GM12891 (cell line): ENCODE results near the gene SPEM3.

Experiments used
- DNase-seq: peaks from one replicate; pipeline ENCODE4 v3.0.0; 2011; ENCODE audit warnings: low spot score; ENCODE audit not compliant: insufficient read length
- FAIRE-seq: peaks from 2 replicates; lab custom pipeline; 2011; peaks lifted over from hg19 to GRCh38; lab: Jason Lieb, UNC
- PAX5 ChIP-seq: IDR thresholded peaks from 2 replicates; pipeline ENCODE4 v1.6.1; 2011; ENCODE audit warnings: low read length, moderate library complexity, mild to moderate bottlenecking; ENCODE audit not compliant: insufficient read depth, severe bottlenecking
- POLR2A ChIP-seq: IDR thresholded peaks from 2 replicates; pipeline ENCODE4 v1.6.1; 2011; ENCODE audit warnings: low read depth, low read length, control low read depth
- POLR2AphosphoS5 ChIP-seq: IDR thresholded peaks from 2 replicates; pipeline ENCODE4 v1.6.1; 2011; ENCODE audit warnings: low read depth, low read length, control low read depth
- POU2F2 ChIP-seq: IDR thresholded peaks from 2 replicates; pipeline ENCODE4 v1.6.1; 2011; ENCODE audit warnings: low read depth, mild to moderate bottlenecking, control low read depth, low read length, moderate library complexity
- SPI1 ChIP-seq: IDR thresholded peaks from 2 replicates; pipeline ENCODE4 v1.6.1; 2011; ENCODE audit warnings: low read depth, low read length, control low read depth
- TAF1 ChIP-seq: IDR thresholded peaks from 2 replicates; pipeline ENCODE4 v1.6.1; 2011; ENCODE audit warnings: low read depth, low read length, control low read depth

SPEM3 gene

GRCh38 chr17:7435676-7436555, 7.3 kb downstream of the SPEM3 start:
- DNase-seq (no peak), FAIRE-seq (no peak)
- TF ChIP-seq PAX5: no peak
- TF ChIP-seq POLR2AphosphoS5: no peak
- TF ChIP-seq POU2F2: no peak
- TF ChIP-seq POLR2A: no peak
- no peak for TF ChIP-seq TAF1
- 0 out of 2 replicates have a peak, but pooled peaks have one; percentile 3 for TF ChIP-seq SPI1

- TF ChIP-seq SPI1 (no peak), PAX5 (peak; percentile 12)
- FAIRE-seq (no peak), DNase-seq (peak; percentile 58)
These were observed 8.1 kb downstream of the SPEM3 start for GRCh38 chr17:7436556-7437368.

- no peak for DNase-seq
- peak; percentile 38 for FAIRE-seq
- no peak for TF ChIP-seq TAF1
- TF ChIP-seq SPI1: no peak
- no peak for TF ChIP-seq PAX5
- no peak for TF ChIP-seq POU2F2
- TF ChIP-seq POLR2A: no peak
- no peak for TF ChIP-seq POLR2AphosphoS5
These were observed 8.8 kb downstream of the SPEM3 start for GRCh38 chr17:7437369-7437863.

GRCh38 chr17:7437950-7438614, 9.4 kb downstream of the SPEM3 start:
- no peak for DNase-seq
- peak; percentile 54 for FAIRE-seq
- no peak for TF ChIP-seq POU2F2
- TF ChIP-seq POLR2A: no peak
- TF ChIP-seq TAF1: no peak
- TF ChIP-seq PAX5: no peak
- no peak for TF ChIP-seq POLR2AphosphoS5
- TF ChIP-seq SPI1: no peak

- TF ChIP-seq PAX5 (no peak), POLR2AphosphoS5 (no peak), SPI1 (no peak), TAF1 (no peak), POU2F2 (no peak), POLR2A (no peak)
- FAIRE-seq (peak; percentile 54), DNase-seq (no peak)
These were observed 10.2 kb downstream of the SPEM3 start for GRCh38 chr17:7438656-7439460.

GRCh38 chr17:7439462-7440112, 10.9 kb downstream of the SPEM3 start, which contains the start of gene FGF11:
FGF11 (plus strand) TSS chr17:7439512; CDS start chr17:7439621, 109 bp downstream.
- DNase-seq: no peak
- TF ChIP-seq PAX5 (no peak), POU2F2 (no peak), POLR2A (no peak)
- peak; percentile 41 for FAIRE-seq

GRCh38 chr17:7440113-7440833, 11.6 kb downstream of the SPEM3 start:
- DNase-seq (no peak), FAIRE-seq (peak; percentile 90)
- no peak for TF ChIP-seq POLR2A
- TF ChIP-seq PAX5: no peak
- no peak for TF ChIP-seq POU2F2
- TF ChIP-seq SPI1: no peak
- TF ChIP-seq TAF1: no peak; the same call in 1 of the 2 replicates
- no peak for TF ChIP-seq POLR2AphosphoS5

- no peak for FAIRE-seq
- DNase-seq: no peak
- TF ChIP-seq POLR2AphosphoS5 (no peak), TAF1 (peak; percentile 38), POU2F2 (peak; percentile 36; the same call in 1 of the 2 replicates)
These were observed 12.2 kb downstream of the SPEM3 start for GRCh38 chr17:7440834-7441195.
